Measurements from ENCODE around the gene ARHGAP26. TPM values are rescaled to one million over a fixed set of nuclear protein-coding genes. Genes with fewer than 3 reads are reported as not detected.

ARHGAP26 gene
- polyA plus RNA-seq, 3 donors = 11.0 to 12.1 (median 11.4) TPM

GRCh38 chr5:143024228-143024920 is 254.2 kb downstream of the ARHGAP26 start:
- no peak for DNase-seq (ENCODE audit: low read depth in 3 of 3, low spot score in 2 of 3)

DNA sequence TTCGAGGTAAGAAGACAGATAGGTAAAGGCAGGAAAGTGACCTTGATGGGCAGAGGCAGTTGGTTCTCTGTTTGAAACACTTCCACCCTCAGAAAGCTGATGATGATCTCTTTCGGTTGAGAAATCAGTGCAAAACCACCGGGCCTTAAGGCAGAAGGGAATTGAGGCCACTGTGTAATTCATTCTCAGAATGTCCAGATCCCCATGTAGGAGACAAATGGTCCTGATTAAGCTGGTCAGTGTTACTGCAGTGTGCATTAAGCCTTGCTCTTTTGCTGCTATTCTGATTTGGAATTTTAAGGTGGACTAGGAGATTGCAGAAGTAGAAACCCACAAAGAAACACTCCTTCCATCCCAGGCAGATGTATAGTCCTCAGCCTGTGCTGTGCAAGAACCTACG is 255.2 kb downstream of the ARHGAP26 start:
- no peak for DNase-seq (ENCODE audit: low read depth in 3 of 3, low spot score in 2 of 3)

DNA sequence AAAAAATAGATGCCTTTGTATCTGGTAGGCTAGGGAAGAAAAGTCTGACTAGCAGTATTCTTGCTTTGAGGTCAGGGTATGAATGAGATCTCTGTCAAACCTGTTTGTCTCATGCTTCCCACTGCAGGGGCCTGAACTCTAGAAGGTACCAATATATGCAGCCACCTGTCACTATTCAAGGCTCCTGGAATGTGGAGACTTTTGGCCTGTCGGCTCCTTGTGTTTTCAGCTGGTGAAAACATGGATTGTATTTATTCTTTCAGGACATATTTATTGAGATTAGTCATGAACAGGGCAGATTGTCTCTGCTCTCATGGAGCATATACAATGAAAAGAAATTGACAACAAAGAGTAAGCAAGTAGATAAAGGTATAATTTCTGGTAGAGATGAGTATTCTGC is 255.8 kb downstream of the ARHGAP26 start:
- no peak for DNase-seq (ENCODE audit: low read depth in 3 of 3, low spot score in 2 of 3)

DNA sequence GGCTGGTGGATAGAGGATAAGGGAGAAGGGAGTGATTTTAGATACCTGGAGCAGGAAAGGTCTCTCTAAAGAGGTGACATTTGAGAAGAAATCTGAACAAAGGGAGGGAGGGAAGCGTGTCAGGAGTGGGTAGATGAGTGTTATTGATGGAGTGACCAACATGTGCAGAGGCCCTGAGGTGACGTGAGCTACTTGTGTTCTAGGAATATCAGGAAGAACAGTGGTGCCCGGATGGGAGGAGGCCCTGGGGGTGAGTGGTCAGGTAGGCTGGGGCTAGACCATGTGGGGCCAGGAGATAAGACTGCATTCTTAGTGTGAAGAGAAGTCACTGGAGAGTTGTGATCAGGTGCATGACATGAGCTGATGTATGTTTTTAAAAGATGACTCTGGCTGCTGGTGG is 256.2 kb downstream of the ARHGAP26 start:
- DNase-seq (ENCODE audit: low read depth in 3 of 3, low spot score in 2 of 3) = no peak

DNA sequence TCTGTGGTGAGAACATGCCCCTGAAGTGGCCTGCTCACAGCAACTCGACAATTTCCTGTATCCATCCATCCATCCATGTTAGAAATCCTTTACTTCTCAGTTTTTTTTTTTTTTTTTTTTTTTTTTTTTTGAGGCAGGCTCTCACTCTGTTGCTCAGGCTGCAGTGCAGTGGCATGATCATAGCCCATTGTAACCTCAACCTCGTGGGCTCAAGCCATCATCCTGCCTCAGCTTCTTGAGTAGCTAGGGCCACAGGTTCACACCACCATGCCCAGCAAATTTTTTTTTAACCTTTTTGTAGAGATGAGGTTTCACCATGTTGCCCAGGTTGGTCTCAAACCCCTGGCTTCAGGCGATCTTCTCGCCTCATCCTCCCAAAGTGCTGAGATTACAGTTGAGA is 259.1 kb downstream of the ARHGAP26 start:
- DNase-seq (ENCODE audit: low read depth in 3 of 3, low spot score in 2 of 3) = no peak

GRCh38 chr5:143030349-143030748 is 260.2 kb downstream of the ARHGAP26 start:
- no peak for DNase-seq (ENCODE audit: low read depth in 3 of 3, low spot score in 2 of 3)

GRCh38 chr5:143031781-143032580 is 261.8 kb downstream of the ARHGAP26 start:
- no peak for DNase-seq (ENCODE audit: low read depth in 3 of 3, low spot score in 2 of 3)

DNA sequence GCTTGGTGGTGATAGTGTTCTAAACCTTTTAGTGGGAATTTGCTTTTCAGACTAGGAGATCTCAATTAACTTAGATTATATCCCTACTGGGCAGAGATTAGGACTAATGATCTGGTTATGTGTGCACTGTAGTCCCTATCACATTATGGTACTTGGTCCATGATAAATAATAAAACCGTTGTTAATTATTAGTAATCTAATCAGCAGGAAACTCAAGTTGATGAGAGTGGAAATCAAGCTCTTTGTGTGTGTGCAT is 262.3 kb downstream of the ARHGAP26 start:
- DNase-seq (ENCODE audit: low read depth in 3 of 3, low spot score in 2 of 3) = no peak

- no peak for DNase-seq (ENCODE audit: low read depth in 3 of 3, low spot score in 2 of 3)
Observed at GRCh38 chr5:143033535-143034250, 263.5 kb downstream of the ARHGAP26 start.

DNA sequence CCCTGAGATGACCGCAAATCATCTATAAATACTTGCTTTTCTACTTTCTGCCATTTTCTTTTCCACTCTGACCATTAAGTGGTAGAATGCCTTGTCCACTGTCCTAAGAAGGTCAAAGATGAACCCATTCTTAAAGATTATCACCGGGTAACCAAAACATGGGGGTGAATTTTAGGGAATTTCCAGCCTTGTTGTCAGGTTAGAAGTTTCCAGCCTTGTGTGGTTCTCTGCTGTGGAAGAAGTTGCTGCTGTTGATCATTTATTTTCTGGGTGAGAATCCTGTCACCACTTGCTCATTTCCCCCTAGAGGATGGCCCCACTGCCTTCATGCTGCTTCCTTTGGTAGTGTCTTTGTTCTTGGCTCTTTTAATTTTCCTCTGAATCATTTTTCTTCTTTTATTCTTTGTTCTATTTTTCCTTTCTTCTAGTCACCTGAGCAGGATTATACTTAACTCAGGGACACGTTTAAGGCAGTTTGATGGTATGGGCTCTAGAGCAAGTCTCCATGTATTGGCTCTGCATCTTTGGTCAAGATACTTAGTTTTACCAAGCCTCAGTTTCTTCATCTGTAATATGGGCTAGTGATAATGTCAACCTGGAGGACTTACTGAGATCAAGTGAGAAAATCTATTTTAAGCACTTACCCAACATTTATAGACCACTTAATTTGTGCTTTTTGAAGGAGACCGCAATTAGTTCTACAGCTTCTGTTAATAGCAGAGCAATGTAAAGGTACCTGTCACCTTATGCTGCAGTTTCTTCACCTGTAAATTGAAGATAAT is 266.2 kb downstream of the ARHGAP26 start:
- no peak for DNase-seq (ENCODE audit: low read depth in 3 of 3, low spot score in 2 of 3)

DNA sequence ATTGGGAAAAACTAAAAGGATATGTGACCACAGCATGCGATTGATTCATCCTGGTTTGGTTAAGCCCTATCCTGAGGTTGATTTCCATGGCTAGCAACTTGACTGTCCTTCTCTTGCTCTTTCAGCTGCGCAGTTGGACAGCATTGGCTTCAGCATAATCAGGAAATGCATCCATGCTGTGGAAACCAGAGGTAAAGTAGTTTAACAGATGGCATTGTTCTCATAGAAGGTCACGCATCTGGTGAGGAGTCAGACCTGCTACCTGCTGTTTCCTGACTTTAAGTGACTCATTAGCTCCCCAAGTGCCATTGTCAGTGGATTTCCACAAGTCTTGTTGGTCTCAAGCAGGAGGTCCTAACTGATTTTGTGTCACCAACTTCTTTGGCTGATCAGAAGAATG is 266.9 kb downstream of the ARHGAP26 start:
- no peak for DNase-seq (ENCODE audit: low read depth in 3 of 3, low spot score in 2 of 3)

- DNase-seq (ENCODE audit: low read depth in 3 of 3, low spot score in 2 of 3) = no peak
Observed at GRCh38 chr5:143037708-143038107, 267.5 kb downstream of the ARHGAP26 start.

DNA sequence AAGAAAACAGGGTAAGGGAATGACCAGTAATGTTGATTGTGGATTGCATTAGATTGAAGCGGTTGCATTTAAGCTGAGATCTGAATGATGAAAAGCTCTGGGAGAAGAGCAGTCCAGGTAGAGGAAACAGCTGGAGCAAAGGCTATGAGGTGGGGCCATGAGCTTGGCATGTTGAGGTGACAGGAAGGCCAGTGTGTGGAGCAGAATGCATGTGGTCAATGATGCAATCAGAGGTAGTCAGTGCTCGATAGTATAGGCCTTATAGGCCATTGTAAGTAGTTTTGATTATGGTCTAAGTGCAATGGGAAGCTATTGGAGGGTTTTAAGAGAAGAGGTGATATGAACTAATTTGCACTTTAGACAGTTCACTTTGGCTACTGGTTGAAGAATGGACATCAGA is 270.4 kb downstream of the ARHGAP26 start:
- DNase-seq (ENCODE audit: low read depth in 3 of 3, low spot score in 2 of 3) = no peak

DNA sequence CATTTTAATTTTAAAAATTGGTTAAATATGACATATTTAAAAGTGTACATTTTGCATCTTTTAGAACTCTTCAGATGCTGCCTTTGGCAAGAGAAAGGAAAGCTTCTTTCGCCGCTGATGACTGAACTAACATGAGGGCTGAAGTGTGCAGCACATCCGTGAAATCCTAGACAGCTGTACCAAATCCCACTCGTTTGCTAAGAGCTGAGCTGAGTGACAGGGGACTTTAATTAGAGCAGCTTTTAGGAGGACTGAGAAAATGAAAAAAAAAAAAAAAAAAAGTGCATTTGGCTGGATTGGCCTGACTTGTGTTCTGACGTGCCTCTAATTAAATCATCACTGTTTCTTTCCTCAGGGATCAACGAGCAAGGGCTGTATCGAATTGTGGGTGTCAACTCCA is 271.3 kb downstream of the ARHGAP26 start:
- no peak for DNase-seq (ENCODE audit: low read depth in 3 of 3, low spot score in 2 of 3)

GRCh38 chr5:143041972-143042770 is 272.0 kb downstream of the ARHGAP26 start:
- no peak for DNase-seq (ENCODE audit: low read depth in 3 of 3, low spot score in 2 of 3)

DNA sequence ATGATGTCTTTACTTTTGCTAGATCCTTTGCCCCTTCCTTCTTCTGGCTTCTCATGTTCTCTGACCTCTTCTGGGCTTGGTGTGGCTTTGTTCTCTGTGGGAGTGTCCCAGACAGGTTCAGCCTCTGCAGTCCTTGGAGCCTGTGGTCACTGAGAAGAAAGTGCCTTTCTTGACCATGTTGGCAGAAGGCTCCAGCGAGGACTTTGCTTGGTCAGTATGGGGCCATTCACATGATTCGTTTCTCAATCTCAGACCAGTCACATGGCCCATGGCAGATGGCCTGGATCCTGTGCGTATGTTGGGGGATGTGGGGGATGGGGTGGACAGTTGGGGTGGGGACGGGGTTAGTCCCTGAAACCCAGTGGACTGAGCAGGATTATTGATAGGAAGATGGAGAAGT is 274.1 kb downstream of the ARHGAP26 start:
- no peak for DNase-seq (ENCODE audit: low read depth in 3 of 3, low spot score in 2 of 3)

- no peak for DNase-seq (ENCODE audit: low read depth in 3 of 3, low spot score in 2 of 3)
Observed at GRCh38 chr5:143045062-143045461, 274.9 kb downstream of the ARHGAP26 start.

GRCh38 chr5:143046314-143046713 is 276.1 kb downstream of the ARHGAP26 start:
- DNase-seq (ENCODE audit: low read depth in 3 of 3, low spot score in 2 of 3) = no peak

DNA sequence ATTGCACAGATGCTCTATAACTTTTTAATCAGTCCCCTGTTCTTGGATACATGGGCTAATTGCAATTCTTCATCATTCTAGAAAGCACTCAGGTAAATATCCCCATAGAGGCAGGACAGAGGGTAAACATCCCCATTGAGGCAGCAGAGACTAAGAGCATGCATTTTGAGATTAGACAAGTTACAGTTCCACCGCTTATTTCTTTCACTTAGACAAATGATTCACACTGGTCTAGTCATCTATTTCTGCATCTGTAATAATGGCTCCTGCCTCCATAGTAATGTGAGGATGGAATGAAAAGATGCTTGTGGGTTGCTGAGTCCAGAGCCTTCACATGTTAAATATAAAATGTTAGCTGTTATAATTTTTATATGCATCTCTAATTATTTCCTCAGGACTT is 276.9 kb downstream of the ARHGAP26 start:
- no peak for DNase-seq (ENCODE audit: low read depth in 3 of 3, low spot score in 2 of 3)

DNA sequence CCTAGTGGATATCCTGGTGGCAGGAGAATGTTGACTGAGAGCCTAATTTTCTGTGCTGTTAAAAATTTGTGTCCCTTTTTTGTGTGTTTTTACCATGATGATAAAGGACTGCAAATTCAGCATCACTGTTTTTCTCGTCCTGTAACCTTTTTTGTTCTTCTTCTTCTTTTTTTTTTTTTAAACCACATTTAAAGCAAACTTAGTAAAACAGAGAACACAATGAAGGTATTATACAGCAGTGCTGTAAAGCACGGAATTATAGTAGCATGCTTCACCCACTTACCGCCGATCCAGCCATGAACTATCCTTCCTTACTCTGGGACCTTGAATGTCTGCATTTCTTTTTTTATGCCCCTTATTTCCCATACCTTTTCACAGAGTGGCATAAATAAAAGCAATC is 280.0 kb downstream of the ARHGAP26 start:
- DNase-seq (ENCODE audit: low read depth in 3 of 3, low spot score in 2 of 3) = no peak

Data from right renal cortex interstitium (tissue), 3 donors.